Activated CD4-positive, alpha-beta memory T cell treated with anti-CD3 and anti-CD28 coated beads, Interleukin-2, amount 10 ng/mL, durations not matched to agents 7 days and 5 days (primary cell): ENCODE measurements around the gene EGFLAM. TPM values are rescaled to one million over a fixed set of nuclear protein-coding genes. Genes with fewer than 3 reads are reported as not detected.

Experiments
- CTCF ChIA-PET: fragments of 350-600 bp; sonication (Branson Sonifier 250); formaldehyde crosslinking; loops from one replicate; lab custom pipeline; 2021; ENCODE audit warnings: antibody characterized with exemption, inconsistent platforms; lab: Charles Lee
- POLR2A ChIA-PET: fragments of 350-600 bp; sonication (Branson Sonifier 250); formaldehyde crosslinking; loops from one replicate; lab custom pipeline; 2021; ENCODE audit warnings: antibody characterized with exemption; lab: Charles Lee
- DNase-seq: peaks from one replicate; pipeline ENCODE4 v3.0.0-alpha.2; 2020
- H3K27ac Mint-ChIP-seq: one replicate; pipeline ENCODE4 v1.8.0; 2021; ENCODE audit warnings: mild to moderate bottlenecking, mixed read lengths
- H3K27me3 Mint-ChIP-seq: one replicate; pipeline ENCODE4 v1.8.0; 2021; ENCODE audit warnings: mixed read lengths
- H3K36me3 Mint-ChIP-seq: one replicate; pipeline ENCODE4 v1.8.0; 2021; ENCODE audit warnings: low read depth, mixed read lengths
- H3K4me1 Mint-ChIP-seq: one replicate; pipeline ENCODE4 v1.8.0; 2021; ENCODE audit warnings: mixed read lengths
- H3K4me3 Mint-ChIP-seq: one replicate; pipeline ENCODE4 v1.8.0; 2021; ENCODE audit warnings: mild to moderate bottlenecking, mixed read lengths
- H3K9me3 Mint-ChIP-seq: one replicate; pipeline ENCODE4 v1.8.0; 2021; ENCODE audit warnings: mixed read lengths
- total RNA-seq, 2 experiments: library from RNA; stranded (reverse); gene quantifications; one replicate each; pipeline ENCODE4 v1.2.3, GENCODE V29; 2021

Gene EGFLAM
- total RNA-seq, 2 experiments from 2014 or later: not detected

DNA sequence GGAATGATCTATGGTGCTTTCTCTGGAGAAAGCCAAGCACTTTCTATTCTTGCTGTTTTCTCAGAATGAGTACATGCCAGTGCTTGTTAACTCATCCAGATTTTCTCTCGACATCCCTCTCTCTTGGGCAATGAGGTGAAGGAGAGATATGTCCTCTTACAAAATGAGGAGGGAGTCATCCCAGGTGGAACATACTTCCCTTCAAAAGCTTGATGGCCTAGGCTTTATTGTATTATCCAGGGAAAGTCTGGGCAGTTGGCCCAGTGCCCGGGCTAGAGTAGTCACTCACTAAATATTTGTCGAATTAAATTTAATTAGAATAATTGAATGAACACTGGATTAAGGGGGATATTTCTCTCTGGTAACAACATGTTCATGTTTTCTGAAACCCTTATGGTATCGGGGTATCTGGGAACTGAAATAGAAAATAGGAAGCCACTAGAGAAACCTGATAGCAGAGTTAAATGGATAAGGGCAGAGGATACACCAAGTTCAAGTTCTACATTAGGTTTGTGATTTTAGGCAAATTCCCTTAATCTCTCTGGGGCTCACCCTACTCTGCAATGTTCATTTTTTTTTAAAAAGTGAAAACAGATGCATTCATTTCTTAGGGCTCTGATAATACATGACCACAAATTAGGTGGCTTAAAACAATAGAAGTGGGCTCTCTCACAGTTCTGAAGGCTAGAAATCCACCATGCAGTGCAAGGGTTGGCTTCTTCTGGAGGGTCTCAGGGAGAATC is 198.5 kb downstream of the EGFLAM start:
- DNase-seq: no peak
- H3K36me3 Mint-ChIP-seq: no peaks in the 10 kb centered on the region
- no peak overlapping the region for H3K27ac Mint-ChIP-seq
- H3K4me3 Mint-ChIP-seq: no peak overlapping the region
- ChIA-PET CTCF (interaction anchor here (1.9 kb wide), 1 partner anchor 15 kb away, joined by 5 read pairs; no protein-coding TSS in a partner anchor), POLR2A (no interaction called here)
- H3K27me3 Mint-ChIP-seq: peaks cover 74% of the 10 kb centered on the region
- H3K4me1 Mint-ChIP-seq: peaks cover 25% of the 10 kb centered on the region
- peaks cover 2% of the 10 kb centered on the region for H3K9me3 Mint-ChIP-seq

DNA sequence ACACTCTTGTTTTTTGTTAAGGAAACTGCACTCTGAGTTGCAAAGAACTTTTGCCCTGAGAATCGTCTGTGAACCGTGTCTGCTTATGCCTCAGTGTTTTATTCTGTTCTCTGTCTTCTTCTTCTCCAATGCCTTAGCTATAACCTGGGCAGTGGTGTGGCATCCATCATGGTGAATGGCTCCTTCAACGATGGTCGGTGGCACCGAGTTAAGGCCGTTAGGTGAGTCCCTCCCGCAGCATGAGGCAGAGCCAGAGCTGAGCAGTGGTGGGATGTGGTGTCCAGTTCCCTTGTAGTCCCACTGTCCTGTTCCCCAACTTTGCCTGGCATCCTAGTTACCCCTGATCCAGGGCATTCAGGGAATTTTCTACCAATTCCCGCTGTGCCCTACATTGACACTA is 199.8 kb downstream of the EGFLAM start:
- Mint-ChIP-seq H3K27me3 (peaks cover 72% of the 10 kb centered on the region), H3K4me3 (no peak overlapping the region), H3K27ac (no peak overlapping the region), H3K9me3 (peaks cover 2% of the 10 kb centered on the region), H3K36me3 (no peaks in the 10 kb centered on the region), H3K4me1 (peaks cover 16% of the 10 kb centered on the region)
- POLR2A ChIA-PET: no interaction called here
- DNase-seq: no peak
- CTCF ChIA-PET: interaction anchor here (1.5 kb wide), 1 partner anchor 17 kb away, joined by 4 read pairs; no protein-coding TSS in a partner anchor

- Mint-ChIP-seq H3K27me3 (peaks cover 34% of the 10 kb centered on the region), H3K4me3 (no peak overlapping the region), H3K27ac (no peak overlapping the region), H3K4me1 (no peaks in the 10 kb centered on the region), H3K36me3 (no peaks in the 10 kb centered on the region), H3K9me3 (peaks cover 2% of the 10 kb centered on the region)
- ChIA-PET POLR2A (no interaction called here), CTCF (interaction anchor here (2.2 kb wide), 1 partner anchor 21 kb away, joined by 9 read pairs; no protein-coding TSS in a partner anchor)
- no peak for DNase-seq
Measured at GRCh38 chr5:38462976-38463633, 204.7 kb downstream of the EGFLAM start.

DNA sequence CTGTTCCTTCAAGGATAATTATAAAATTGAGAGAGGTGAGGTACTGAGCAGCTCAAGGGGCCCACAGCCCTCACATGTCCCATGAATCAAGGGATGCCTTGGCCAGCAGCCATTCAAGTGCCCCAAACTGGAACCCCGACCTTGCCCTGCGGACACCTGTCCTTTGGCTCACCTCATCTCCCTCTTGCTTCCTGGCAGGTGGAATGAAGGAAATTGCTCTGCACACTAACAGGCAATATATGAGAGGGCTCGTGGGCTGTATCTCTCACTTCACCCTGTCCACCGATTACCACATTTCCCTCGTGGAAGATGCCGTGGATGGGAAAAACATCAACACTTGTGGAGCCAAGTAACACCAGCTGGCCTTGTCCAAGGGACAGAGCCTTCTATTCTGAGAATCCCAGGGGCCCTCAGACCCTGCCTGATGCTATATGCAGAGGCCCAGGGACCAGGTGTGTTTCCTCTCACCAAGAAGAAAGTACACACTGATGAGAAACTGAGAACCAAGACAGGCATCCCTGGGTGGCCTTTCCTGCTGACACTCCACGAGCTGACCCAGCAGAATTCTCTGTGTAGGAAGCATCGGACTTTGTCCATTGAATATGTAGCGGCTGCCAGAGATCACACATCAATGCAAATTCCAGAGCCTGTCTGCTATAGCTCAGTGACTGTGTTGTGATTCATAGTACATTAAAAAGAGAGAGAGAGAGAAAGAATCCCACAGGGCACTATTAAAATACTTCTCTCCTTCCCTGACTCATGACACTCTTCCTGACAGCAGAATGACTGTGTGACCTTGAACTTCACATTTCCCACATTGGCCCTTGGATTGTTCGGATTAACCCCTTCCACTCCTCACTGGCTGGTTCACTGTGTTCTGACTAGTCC is 205.5 kb downstream of the EGFLAM start:
- Mint-ChIP-seq H3K36me3 (no peaks in the 10 kb centered on the region), H3K27ac (no peak overlapping the region), H3K9me3 (peaks cover 2% of the 10 kb centered on the region), H3K4me1 (no peaks in the 10 kb centered on the region), H3K27me3 (peaks cover 29% of the 10 kb centered on the region), H3K4me3 (no peak overlapping the region)
- DNase-seq: no peak
- ChIA-PET CTCF (interaction anchor here (2.2 kb wide), 1 partner anchor 22 kb away, joined by 9 read pairs; no protein-coding TSS in a partner anchor), POLR2A (no interaction called here)

- no peaks in the 10 kb centered on the region for H3K9me3 Mint-ChIP-seq
- DNase-seq: no peak
- H3K27ac Mint-ChIP-seq: no peak overlapping the region
- H3K4me3 Mint-ChIP-seq: no peak overlapping the region
- ChIA-PET POLR2A (no interaction called here), CTCF (interaction anchor here (2.2 kb wide), 1 partner anchor 23 kb away, joined by 9 read pairs; no protein-coding TSS in a partner anchor)
- H3K36me3 Mint-ChIP-seq: no peaks in the 10 kb centered on the region
- no peaks in the 10 kb centered on the region for H3K4me1 Mint-ChIP-seq
- peaks cover 20% of the 10 kb centered on the region for H3K27me3 Mint-ChIP-seq
Measured at GRCh38 chr5:38465061-38465460, 206.7 kb downstream of the EGFLAM start.

GRCh38 chr5:38465702-38466423 is 207.5 kb downstream of the EGFLAM start:
- H3K4me1 Mint-ChIP-seq: no peaks in the 10 kb centered on the region
- no peaks in the 10 kb centered on the region for H3K36me3 Mint-ChIP-seq
- CTCF ChIA-PET: interaction anchor here (2.9 kb wide), 1 partner anchor 24 kb away, joined by 9 read pairs; no protein-coding TSS in a partner anchor
- H3K27ac Mint-ChIP-seq: no peak overlapping the region
- DNase-seq: no peak
- H3K27me3 Mint-ChIP-seq: peaks cover 14% of the 10 kb centered on the region
- POLR2A ChIA-PET: no interaction called here
- H3K4me3 Mint-ChIP-seq: no peak overlapping the region
- H3K9me3 Mint-ChIP-seq: no peaks in the 10 kb centered on the region

- DNase-seq: no peak
- CTCF ChIA-PET: interaction anchor here (2.9 kb wide), 1 partner anchor 25 kb away, joined by 9 read pairs; no protein-coding TSS in a partner anchor
- no peak overlapping the region for H3K27ac Mint-ChIP-seq
- H3K27me3 Mint-ChIP-seq: peaks cover 13% of the 10 kb centered on the region
- no peaks in the 10 kb centered on the region for H3K9me3 Mint-ChIP-seq
- no peak overlapping the region for H3K4me3 Mint-ChIP-seq
- POLR2A ChIA-PET: no interaction called here
- no peaks in the 10 kb centered on the region for H3K36me3 Mint-ChIP-seq
- H3K4me1 Mint-ChIP-seq: no peaks in the 10 kb centered on the region
Measured at GRCh38 chr5:38466424-38467189, 208.2 kb downstream of the EGFLAM start.

- H3K4me3 Mint-ChIP-seq: no peak overlapping the region
- CTCF ChIA-PET: interaction anchor here (0.6 to 2.9 kb wide), 2 partner anchors 23 to 26 kb away, joined by 3 to 9 read pairs; no protein-coding TSS in a partner anchor
- POLR2A ChIA-PET: no interaction called here
Measured at GRCh38 chr5:38467353-38468040, 209.1 kb downstream of the EGFLAM start.

DNA sequence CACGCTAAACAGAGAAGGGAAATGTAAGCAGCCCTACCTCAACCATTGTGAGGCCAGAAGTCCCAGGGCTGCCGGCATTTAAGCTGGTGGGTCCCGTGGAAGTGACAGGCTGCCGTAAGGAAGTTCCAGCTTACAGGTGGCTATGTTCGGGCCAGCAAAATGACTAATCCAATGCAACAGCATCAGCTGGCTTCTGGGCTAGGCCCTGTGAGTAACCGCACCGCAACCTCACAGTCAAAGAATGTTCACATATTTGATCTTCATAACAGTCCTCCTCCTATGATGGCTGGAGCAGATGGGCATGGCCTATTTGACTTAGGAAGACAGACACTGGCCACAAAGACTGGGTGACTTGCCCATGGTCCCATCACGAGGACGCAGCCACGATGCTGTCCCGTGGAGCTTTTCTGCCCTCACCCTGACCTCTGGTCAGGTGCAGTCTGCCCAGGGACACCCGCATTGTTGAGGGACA is 209.9 kb downstream of the EGFLAM start:
- Mint-ChIP-seq H3K4me1 (no peaks in the 10 kb centered on the region), H3K36me3 (no peaks in the 10 kb centered on the region), H3K27me3 (peaks cover 20% of the 10 kb centered on the region), H3K27ac (no peak overlapping the region), H3K9me3 (no peaks in the 10 kb centered on the region), H3K4me3 (no peak overlapping the region)
- CTCF ChIA-PET: interaction anchor here (1.5 to 2.9 kb wide), 2 partner anchors 15 to 27 kb away, joined by 3 to 9 read pairs; no protein-coding TSS in a partner anchor
- POLR2A ChIA-PET: no interaction called here
- no peak for DNase-seq

More at GRCh38 chr5:38467353-38468040, 209.1 kb downstream of the EGFLAM start:
- Mint-ChIP-seq H3K4me1 (no peaks in the 10 kb centered on the region), H3K36me3 (no peaks in the 10 kb centered on the region), H3K27me3 (peaks cover 16% of the 10 kb centered on the region), H3K27ac (no peak overlapping the region), H3K9me3 (no peaks in the 10 kb centered on the region)
- no peak for DNase-seq

DNA sequence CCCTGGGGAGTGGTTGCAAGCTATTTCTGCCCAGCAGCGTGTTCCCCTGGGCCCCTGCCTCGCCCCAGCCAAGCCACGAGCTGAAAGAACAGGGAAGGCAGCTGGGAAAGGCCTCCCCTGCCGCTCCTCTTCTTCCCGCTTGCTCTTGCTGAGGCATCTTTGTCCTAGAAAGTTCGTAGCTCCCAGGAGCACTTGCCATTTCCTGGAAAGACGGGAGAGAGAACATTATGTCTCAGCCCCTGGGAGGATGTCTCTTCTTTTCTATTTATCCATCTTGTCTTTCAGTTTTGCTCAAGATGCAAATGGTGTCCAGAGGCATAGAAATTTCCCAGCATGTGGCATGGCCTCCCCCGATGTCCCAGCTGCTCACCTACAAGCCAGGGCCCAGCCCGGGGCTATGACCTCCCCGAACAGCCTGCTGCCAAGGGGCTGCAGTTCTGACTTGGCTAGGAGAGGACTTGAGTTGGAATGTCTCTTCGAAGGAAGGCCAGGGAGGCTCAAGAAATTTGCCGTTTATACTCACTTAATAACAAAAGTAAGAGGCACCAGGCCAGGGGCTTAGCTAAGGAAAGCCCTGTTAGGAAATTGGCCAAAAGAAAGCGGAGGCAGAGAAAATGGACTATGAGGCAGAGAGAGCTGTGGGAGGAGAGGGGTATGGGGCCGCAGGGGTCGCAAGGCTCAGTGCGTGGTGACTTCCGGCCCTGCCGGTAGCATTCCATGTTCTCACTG is 210.8 kb downstream of the EGFLAM start:
- H3K4me3 Mint-ChIP-seq: no peak overlapping the region
- peaks cover 20% of the 10 kb centered on the region for H3K27me3 Mint-ChIP-seq
- no peaks in the 10 kb centered on the region for H3K36me3 Mint-ChIP-seq
- H3K4me1 Mint-ChIP-seq: no peaks in the 10 kb centered on the region
- ChIA-PET POLR2A (no interaction called here), CTCF (interaction anchor here (1.5 kb wide), 2 partner anchors 16 to 27 kb away, joined by 3 read pairs; no protein-coding TSS in a partner anchor)
- H3K27ac Mint-ChIP-seq: no peak overlapping the region
- H3K9me3 Mint-ChIP-seq: no peaks in the 10 kb centered on the region
- no peak for DNase-seq
